ENCODE data around the gene PXDN. TPM values are rescaled to one million over a fixed set of nuclear protein-coding genes. Genes with fewer than 3 reads are reported as not detected.
"Not testable (repeated sequence)": the region's sequence is repeated elsewhere in the genome, so short reads cannot be mapped to it uniquely, and the experiment has no call there.

PXDN gene
- total RNA-seq, 2 experiments from 2014 or later, result 0.86 to 1.8 TPM

DNA sequence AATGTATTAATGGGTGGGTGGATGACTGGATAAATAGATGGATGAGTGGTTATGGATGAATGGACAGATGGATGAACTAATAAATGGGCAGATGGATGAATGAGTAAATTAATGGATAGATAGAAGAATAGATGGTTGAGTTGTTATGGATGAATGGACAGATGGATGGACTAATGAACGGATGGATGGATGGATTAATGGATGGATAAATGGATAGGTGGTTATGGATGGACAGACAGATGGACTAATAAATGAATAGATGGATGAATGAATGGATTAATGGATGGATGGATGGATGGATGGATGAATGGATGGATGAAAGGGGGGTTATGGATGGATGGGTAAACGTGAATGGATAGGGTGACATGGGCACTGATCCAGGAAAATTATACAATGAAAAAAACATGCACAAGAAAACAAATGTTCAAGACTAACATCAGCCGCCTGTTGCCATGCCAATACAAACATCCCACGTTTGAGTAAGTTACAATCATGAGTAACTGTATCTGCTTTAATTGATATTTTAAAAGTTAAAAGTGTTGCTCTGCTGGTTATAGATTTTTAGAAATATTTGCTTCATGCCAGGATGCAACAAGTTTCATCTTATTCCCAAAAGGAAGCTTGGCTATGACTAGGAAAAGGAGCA lies 20.8 kb downstream of the PXDN start:
- Mint-ChIP-seq H3K4me3 (no peak overlapping the region), H3K27ac (no peak overlapping the region), H3K27me3 (no peaks in the 10 kb centered on the region), H3K4me1 (no peaks in the 10 kb centered on the region), H3K9me3 (no peaks in the 10 kb centered on the region), H3K36me3 (no peaks in the 10 kb centered on the region)
- POLR2A ChIA-PET, result no interaction called here
- ATAC-seq (ENCODE audit: low read depth) (no peak), DNase-seq (no peak)

DNA sequence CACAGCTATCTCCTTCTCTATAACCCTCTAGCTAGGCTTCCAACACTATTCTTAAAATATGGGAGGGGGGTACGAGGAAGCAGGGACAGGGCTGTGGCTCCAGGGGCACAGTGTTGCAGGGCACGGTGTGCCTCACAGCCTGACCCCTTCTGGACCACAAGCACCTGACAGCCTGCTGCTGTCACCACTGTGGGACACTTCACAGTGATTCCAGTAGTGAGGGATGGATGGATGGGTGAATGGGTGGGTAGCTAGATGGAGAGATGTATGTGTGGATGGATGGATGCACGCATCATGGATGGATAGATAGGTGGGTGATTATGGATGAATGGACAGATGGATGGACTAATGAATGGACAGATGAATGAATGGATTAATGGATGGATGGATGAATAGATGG lies 21.6 kb downstream of the PXDN start:
- POLR2A ChIA-PET, result no interaction called here
- no peak overlapping the region for H3K27ac Mint-ChIP-seq
- no peaks in the 10 kb centered on the region for H3K4me1 Mint-ChIP-seq
- DNase-seq, result no peak
- no peak for ATAC-seq (ENCODE audit: low read depth)
- no peaks in the 10 kb centered on the region for H3K9me3 Mint-ChIP-seq
- H3K27me3 Mint-ChIP-seq, result no peaks in the 10 kb centered on the region
- H3K4me3 Mint-ChIP-seq, result no peak overlapping the region
- H3K36me3 Mint-ChIP-seq, result no peaks in the 10 kb centered on the region

DNA sequence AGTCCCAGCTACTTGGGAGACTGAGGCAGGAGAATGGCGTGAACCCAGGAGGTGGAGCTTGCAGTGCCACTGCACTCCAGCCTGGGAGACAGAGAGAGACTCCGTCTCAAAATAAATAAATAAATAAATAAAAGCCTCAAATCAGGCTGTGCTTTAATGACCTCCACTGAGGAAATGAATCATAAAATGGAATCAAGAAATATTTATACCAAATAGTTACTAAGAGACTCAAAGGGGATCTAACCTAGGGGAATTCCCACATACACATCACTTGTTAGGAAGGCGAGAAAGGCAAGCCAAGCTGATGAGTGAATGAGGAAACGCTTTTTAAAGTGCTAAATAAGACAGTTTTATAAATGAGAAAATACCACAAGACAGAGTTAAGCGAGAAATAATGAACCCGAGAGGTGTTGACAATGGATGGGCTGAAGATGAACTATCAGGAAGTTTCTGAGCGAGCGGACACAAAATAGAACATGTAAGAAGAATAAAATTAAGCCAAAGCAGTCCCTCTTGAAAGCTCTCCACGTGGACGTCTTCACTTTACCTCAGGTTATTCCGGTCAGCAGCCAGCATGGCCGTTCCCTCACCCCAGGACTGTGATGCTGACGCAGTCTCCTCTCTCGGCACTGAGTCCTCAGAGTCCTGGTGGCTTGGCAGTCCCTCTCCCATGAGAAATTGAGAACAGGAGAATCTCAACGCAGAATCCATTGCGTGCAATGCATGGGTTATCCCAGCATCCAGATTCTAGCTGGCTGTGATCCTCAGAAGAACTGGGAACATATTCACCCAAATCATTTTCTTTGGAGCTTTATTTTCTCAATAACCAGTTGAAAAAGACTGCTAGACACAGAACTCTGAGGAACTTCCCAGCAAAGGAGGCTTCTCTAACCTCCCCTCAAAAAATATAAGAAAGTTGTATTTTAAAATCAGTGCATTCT lies 22.3 kb downstream of the PXDN start:
- no peaks in the 10 kb centered on the region for H3K36me3 Mint-ChIP-seq
- POLR2A ChIA-PET, result no interaction called here
- H3K9me3 Mint-ChIP-seq, result no peaks in the 10 kb centered on the region
- ATAC-seq (ENCODE audit: low read depth) (no peak), DNase-seq (no peak)
- no peak overlapping the region for H3K4me3 Mint-ChIP-seq
- H3K27ac Mint-ChIP-seq, result no peak overlapping the region
- H3K27me3 Mint-ChIP-seq, result no peaks in the 10 kb centered on the region
- no peaks in the 10 kb centered on the region for H3K4me1 Mint-ChIP-seq

DNA sequence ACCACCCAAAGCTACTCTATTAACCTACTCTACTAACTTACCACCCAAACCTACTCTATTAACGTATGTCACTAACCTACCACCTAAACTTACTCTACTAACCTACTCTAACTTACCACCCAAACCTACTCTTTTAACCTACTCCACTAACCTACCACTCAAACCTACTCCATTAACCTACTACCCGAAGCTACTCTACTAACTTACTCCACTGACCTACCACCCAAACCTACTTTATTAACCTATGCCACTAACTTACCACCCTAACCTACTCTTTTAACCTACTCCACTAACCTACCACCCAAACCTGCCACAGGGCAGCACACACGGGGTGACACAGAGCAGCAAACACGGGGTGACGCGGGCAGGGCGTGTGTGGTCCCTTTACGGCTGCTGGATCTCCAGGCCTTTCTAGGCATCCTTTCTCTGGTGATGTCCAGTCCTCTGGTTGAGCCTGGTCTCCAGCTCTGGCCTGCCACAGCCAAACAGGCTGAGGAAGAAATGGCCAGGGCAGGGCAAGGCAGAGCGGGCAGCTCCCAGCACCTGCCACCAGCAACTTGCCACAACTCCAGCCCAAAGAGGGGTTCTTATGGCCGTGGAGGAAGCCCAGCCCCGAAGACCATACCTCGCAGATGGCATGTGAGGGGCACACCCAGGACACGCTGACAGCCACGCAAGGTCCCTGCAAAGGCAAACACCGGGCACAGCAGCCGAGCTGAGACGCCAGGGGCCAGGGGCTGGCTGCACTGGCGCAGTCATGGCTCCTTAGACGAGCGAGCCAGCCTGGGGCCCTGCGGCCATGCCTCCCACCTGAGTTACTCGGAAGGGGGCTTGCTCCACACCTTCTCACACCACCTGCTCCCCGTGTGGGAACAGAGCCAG lies 25.7 kb downstream of the PXDN start:
- Mint-ChIP-seq H3K27me3 (no peaks in the 10 kb centered on the region), H3K27ac (no peak overlapping the region), H3K9me3 (no peaks in the 10 kb centered on the region), H3K4me1 (no peaks in the 10 kb centered on the region), H3K4me3 (no peak overlapping the region), H3K36me3 (no peaks in the 10 kb centered on the region)
- ATAC-seq (ENCODE audit: low read depth) (no peak), DNase-seq (no peak)
- POLR2A ChIA-PET, result no interaction called here

DNA sequence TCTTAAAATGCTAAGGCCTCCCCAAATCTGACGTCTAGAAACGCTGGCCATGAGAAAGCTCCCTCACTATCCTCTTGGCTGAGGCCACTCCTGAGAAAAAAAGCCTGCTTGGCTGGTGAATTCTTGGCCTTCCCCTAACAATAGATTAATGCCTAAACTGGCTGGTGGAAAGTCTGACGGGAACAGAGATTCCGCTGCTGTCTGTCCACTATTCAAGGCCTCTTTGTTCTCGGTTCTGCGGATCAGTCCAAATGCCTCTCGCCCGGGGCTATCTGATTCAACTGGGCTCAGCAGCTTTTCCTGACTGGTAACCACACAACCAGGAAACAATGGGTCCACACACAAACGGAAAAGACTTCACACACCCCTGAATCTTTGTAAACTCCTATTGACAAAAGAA lies 27.2 kb downstream of the PXDN start:
- Mint-ChIP-seq H3K27ac (no peak overlapping the region), H3K27me3 (no peaks in the 10 kb centered on the region), H3K36me3 (no peaks in the 10 kb centered on the region), H3K4me1 (no peaks in the 10 kb centered on the region), H3K9me3 (no peaks in the 10 kb centered on the region), H3K4me3 (no peak overlapping the region)
- DNase-seq (no peak), ATAC-seq (ENCODE audit: low read depth) (no peak)
- POLR2A ChIA-PET, result no interaction called here

DNA sequence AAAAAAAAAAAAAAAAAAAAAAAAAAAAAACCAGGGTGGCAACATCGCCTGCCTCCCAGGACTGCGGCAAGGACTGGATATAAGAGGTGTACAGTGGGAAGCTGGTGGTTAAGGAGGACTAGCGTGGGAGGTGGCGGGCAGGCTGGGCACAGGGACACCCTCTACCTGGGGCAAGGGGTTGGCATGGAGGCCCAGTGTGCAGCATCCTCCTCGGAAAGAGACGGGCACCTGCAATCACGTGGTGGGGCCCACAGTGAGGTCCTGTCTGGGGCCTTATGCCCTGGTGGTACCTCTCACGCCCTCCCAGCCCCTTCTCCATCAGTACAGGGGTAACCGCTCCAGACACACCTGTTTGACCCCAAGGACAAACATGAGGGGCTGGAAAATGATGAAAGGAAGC lies 27.9 kb downstream of the PXDN start:
- H3K27me3 Mint-ChIP-seq, result no peaks in the 10 kb centered on the region
- no peaks in the 10 kb centered on the region for H3K9me3 Mint-ChIP-seq
- no peak overlapping the region for H3K4me3 Mint-ChIP-seq
- no peak overlapping the region for H3K27ac Mint-ChIP-seq
- DNase-seq (no peak), ATAC-seq (ENCODE audit: low read depth) (no peak)
- H3K36me3 Mint-ChIP-seq, result no peaks in the 10 kb centered on the region
- POLR2A ChIA-PET, result no interaction called here
- H3K4me1 Mint-ChIP-seq, result no peaks in the 10 kb centered on the region

DNA sequence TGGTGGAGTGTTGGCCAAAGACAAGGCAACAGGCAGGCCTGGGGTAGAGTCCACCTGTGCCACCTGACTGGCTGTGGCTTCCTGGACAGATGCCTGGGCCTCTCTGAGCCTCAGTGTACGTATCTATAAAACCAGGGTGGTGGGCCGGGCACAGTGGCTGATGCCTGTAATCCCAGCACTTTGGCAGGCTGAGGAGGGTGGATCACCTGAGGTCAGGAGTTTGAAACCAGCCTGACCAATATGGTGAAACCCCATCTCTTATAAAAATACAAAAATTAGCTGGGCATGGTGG lies 28.4 kb downstream of the PXDN start:
- H3K27me3 Mint-ChIP-seq; ATAC-seq (ENCODE audit: low read depth); H3K27ac Mint-ChIP-seq; H3K4me3 Mint-ChIP-seq; H3K36me3 Mint-ChIP-seq; POLR2A ChIA-PET; DNase-seq; H3K9me3 Mint-ChIP-seq; H3K4me1 Mint-ChIP-seq: not testable (repeated sequence)

DNA sequence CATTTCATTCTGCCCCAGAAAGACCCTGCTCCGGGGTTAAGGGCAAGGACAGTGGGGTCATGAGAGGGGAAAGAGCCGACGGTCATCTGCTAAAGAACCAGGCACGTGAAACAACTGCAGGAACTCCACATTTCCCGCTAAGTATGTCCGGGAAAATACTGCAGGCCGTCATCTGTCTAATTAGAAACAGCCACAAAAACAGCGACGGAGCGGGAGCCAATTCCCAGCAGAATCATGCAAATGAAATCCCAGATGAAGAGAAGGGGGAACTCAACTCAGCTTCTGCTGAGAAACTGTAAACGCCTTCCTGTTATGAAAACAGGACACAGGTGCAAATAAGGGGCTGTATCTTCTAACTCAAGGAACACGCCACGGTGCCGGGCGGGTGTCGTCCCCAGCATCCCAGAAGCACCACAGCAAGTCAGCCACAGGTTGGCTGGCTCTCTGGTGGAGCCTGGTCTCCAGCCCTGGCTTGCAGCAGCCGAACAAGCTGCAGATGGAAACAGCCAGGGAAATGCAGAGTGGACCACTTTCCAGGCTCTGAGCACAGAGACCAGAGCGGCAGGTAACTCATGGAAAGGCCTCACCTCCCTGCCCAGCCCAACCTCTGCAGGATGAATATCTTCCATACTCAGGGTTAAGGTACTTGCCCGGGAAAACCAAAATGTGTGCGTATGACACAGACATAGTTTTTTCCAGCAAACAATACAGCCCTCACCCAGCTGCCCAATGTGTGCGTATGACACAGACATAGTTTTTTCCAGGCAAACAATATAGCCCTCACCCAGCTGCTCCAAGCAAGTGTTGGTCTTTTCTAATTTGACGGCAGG lies 28.9 kb downstream of the PXDN start:
- Mint-ChIP-seq H3K4me1 (no peaks in the 10 kb centered on the region), H3K27me3 (no peaks in the 10 kb centered on the region), H3K27ac (no peak overlapping the region), H3K9me3 (no peaks in the 10 kb centered on the region), H3K4me3 (no peak overlapping the region), H3K36me3 (no peaks in the 10 kb centered on the region)
- POLR2A ChIA-PET, result no interaction called here
- no peak for ATAC-seq (ENCODE audit: low read depth)
- DNase-seq, result no peak

DNA sequence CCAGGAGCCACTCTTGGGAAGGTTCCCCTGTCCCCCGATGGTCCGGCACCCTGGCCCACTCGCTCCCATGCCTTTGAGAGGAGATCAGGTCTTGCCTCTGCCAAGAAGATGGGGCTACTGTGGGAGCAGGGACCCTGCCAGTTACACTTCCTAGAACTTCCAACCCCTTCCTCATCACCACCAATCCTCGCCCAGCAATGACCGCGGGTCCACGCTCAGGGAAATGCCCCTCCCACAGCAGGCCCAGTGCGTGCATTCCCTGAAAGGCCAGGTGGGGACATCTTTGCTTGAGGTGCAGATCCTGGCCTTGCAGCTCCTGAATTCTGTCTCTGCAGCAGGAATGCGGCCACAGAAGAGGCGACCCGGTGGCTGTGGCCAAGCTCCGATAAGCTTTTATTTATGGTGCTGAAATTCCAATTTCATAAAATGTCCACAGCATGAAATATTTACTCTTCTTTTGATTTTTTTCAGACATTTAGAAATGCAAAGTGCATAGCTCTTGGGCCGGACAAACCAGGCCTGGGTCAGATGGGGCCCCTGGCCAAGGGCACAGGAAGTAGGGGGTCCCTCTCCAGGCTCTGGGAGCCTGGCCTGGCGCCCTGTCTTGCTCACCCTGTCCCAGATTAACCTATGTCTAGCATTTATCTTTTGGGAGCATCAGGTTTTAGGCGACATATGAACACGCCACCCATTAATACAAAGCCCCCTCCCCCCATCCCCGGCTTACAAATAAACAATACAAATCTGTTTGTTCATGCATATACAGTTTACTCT lies 29.8 kb downstream of the PXDN start:
- POLR2A ChIA-PET, result no interaction called here
- no peak for DNase-seq
- no peaks in the 10 kb centered on the region for H3K27me3 Mint-ChIP-seq
- no peak overlapping the region for H3K4me3 Mint-ChIP-seq
- ATAC-seq (ENCODE audit: low read depth), result no peak
- H3K4me1 Mint-ChIP-seq, result no peaks in the 10 kb centered on the region
- no peaks in the 10 kb centered on the region for H3K9me3 Mint-ChIP-seq
- no peaks in the 10 kb centered on the region for H3K36me3 Mint-ChIP-seq
- no peak overlapping the region for H3K27ac Mint-ChIP-seq

DNA sequence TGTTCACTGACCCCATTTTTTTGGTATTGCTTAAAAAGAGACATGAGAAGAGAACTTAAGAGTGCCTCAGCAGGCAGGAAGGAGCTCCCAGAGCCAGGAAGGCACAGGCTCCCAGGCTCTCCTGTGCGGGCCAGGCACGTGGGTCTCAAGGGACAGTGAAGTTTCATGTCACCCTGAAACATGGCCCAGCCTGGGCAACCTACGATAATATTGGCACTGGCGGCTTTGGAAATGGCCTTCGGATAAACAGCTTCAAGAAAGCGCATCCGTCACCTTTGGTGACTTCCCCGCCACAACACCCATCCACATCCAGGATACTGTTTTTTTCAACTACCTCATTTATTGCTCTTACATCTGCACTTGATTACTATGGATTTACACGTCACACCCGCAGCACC lies 30.5 kb downstream of the PXDN start:
- DNase-seq, result no peak
- no peak for ATAC-seq (ENCODE audit: low read depth)
- no peak overlapping the region for H3K27ac Mint-ChIP-seq
- H3K27me3 Mint-ChIP-seq, result no peaks in the 10 kb centered on the region
- POLR2A ChIA-PET, result no interaction called here
- no peaks in the 10 kb centered on the region for H3K9me3 Mint-ChIP-seq
- H3K36me3 Mint-ChIP-seq, result no peaks in the 10 kb centered on the region
- H3K4me3 Mint-ChIP-seq, result no peak overlapping the region
- H3K4me1 Mint-ChIP-seq, result no peaks in the 10 kb centered on the region

DNA sequence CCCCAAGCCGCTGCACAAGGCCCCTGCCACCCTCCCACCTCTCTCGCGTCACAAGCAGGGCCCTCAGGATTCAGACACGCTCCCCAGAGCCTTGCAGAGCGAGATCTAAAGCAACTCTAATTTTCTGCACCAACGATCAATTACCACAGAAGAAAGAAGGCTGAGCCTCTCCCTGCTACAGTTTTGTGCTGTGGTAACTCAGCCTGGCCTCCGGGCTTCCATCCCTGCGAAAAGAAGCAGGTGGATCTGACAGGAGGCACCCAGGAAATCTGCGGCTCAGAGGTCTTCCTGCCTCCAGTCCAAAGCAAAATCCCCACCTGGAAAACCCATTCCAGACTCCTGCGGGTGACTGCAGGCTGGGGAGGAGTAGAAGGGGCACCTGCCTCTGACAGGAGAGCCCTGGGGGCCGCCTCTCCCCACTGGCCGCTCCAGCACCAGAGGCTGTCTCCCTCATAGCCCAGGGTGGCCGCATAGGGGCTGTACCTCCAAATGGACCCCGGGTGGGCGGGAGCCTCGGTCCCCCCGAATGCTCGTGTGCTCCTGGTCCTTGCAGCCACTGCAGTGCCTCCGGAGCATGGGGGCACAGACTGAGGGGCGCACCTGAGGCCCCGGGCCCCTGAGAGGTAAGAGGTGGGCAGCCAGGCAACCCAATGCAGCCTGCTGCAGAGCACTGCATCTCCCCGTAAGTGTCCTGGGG lies 31.0 kb downstream of the PXDN start:
- Mint-ChIP-seq H3K4me3 (no peak overlapping the region), H3K4me1 (no peaks in the 10 kb centered on the region), H3K27ac (no peak overlapping the region), H3K9me3 (no peaks in the 10 kb centered on the region), H3K27me3 (no peaks in the 10 kb centered on the region), H3K36me3 (no peaks in the 10 kb centered on the region)
- DNase-seq (no peak), ATAC-seq (ENCODE audit: low read depth) (no peak)
- POLR2A ChIA-PET, result no interaction called here

DNA sequence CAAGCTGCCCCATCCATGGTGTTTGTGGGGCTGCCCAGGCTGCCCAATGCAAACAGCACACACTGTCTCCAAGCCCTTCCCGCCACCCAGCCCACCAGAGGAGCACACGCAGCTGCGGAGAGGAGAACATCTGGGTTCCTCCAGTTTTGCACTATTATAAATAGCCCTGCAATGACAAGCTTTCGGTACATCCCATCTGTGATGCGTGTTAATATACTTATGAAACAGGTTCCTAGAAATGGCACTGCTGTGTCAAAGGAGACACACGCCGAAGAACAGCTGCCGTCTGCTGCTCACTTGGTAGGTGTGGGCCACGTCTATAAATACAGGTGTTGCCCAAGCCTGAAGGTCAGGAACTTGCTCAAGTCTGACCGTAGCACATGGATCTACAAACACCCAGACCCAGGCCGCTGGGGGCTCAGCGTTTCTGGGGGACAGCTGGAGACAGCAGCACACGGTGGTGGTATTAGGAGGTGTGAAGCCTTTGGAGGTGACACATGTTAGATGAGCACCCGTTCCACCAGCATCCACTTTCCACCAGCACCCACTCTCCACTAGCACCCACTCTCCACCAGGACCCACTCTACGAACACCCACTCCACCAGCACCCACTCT lies 34.3 kb downstream of the PXDN start:
- Mint-ChIP-seq H3K4me3 (no peak overlapping the region), H3K4me1 (no peaks in the 10 kb centered on the region), H3K27ac (no peak overlapping the region), H3K9me3 (no peaks in the 10 kb centered on the region), H3K36me3 (no peaks in the 10 kb centered on the region), H3K27me3 (no peaks in the 10 kb centered on the region)
- ATAC-seq (ENCODE audit: low read depth) (no peak), DNase-seq (no peak)
- POLR2A ChIA-PET, result no interaction called here

Measured in activated naive CD8-positive, alpha-beta T cell treated with anti-CD3 and anti-CD28 coated beads, Interleukin-2, amount 10 ng/mL, durations not matched to agents 7 days and 5 days (primary cell).